SK-MEL-5 (cell line): ENCODE results near the gene KDM6B. TPM values are rescaled to one million over a fixed set of nuclear protein-coding genes. Genes with fewer than 3 reads are reported as not detected.
"Not testable (repeated sequence)": the region's sequence is repeated elsewhere in the genome, so short reads cannot be mapped to it uniquely, and the experiment has no call there.

ENCODE experiments used
- DNase-seq: peaks from one replicate; pipeline ENCODE4 v3.0.0-alpha.2; 2016; ENCODE audit warnings: low read depth, low spot score
- in situ Hi-C: cut with HindIII; loops from 2 replicates; pipeline ENCODE4 v1.10.0; 2016; ENCODE audit warnings: low sequenced_read_pairs, high pct_unique_total_duplicates, low pct_unique_long_range_greater_than_20kb
- polyA plus RNA-seq, 2 experiments: library from polyadenylated mRNA; depleted of rRNA; stranded (reverse); fragments of >200 nt; gene quantifications; 2 replicates each; pipeline ENCODE4 v1.2.3, GENCODE V29; 2015
- total RNA-seq: library from RNA; depleted of rRNA; stranded (reverse); fragments of >200 nt; shearing (Covaris generic); gene quantifications from 2 replicates; pipeline ENCODE4 v1.2.3, GENCODE V29; 2014; rRNA removed

The KDM6B gene
- 1.6 and 2.4 TPM in 2 replicates for total RNA-seq
- polyA plus RNA-seq (2015; cell fraction: cytosol; rRNA removed) = 12.0 and 18.1 TPM in 2 replicates
- 18.7 and 19.8 TPM in 2 replicates for polyA plus RNA-seq (2015; cell fraction: nucleus; rRNA removed)

DNA sequence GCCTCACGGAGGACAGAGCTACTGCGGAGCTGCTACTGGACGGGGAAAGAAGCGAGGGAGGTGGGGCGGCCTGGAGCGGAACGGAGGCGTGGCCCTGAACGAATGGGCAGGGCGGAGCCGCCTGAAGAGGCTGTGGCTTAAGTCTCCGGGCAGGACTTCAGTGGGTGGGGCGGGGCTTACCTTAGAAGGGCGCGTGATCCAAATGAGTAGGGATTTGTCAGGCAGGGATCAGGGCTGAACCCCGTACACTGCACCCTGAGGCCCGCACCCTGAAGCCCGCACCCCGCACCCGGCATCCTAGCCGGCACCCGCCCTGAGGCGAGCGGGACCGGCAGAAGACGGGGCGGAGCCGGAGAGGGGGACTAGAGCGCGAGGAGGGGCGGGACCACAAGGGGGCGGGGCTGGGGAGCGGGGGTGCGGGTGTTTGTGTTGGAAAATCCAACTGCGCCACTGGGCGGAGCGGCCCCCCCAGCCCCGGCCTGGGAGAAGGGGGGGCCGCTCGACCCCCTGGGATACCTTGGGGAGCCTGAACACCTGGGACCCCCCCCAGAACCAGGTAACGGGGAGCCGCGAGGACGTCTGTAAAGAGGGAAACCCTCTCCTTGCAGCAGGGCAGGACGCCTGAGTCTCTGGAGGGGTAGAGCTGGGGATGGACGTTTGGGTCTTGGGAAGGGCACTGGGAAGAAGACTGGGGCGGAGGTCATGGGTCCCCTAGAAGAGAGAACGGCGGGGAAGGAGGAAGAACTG is at the start of gene KDM6B:
Gene KDM6B (plus strand): TSS at position 423 of the 747 bp plus-strand sequence. CDS start 11,338 bp downstream, outside the sequence.
- peak; percentile 92 for DNase-seq
- in situ Hi-C loops = no loop called here

DNA sequence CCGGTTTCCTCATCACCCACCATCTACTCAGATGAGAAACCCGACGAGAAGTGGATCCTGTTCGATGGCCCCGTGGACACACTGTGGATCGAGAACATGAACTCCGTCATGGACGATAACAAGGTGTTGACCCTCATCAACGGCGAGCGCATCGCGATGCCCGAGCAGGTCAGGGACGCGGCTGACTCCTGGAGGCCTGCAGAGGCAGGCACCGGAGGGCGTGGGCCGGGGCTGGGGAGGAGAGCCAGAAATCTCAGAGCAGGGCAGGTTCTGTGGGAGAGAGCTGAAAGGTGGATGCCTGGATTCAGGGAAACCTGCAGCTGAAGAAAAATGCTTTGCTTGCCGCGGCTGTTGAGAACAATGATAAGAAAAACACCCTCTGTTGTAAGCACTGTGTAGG is 47.2 kb upstream of the KDM6B start:
- in situ Hi-C loops = no loop called here
- DNase-seq = no peak

- in situ Hi-C loops = no loop called here
- no peak for DNase-seq
Measured at GRCh38 chr17:7789131-7789530, 44.9 kb upstream of the KDM6B start.

DNA sequence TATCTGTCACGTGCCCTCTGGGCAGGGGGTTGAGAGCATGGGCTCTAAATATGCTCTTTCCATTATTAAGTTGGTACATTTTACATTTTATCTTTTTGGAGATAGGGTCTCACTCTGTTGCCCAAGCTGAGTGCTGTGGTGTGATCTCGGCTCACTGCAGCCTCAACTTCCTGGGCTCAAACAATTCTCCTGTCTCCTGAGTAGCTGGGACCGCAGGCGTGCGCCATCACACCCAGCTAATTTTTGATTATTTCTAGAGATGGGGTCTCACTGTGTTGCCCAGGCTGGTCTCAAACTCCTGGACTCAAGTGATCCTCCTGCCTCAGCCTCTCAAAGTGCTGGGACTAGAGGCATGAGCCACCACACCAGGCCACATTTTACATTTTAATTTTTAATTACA is 43.9 kb upstream of the KDM6B start:
- DNase-seq = no peak
- in situ Hi-C loops = no loop called here

DNA sequence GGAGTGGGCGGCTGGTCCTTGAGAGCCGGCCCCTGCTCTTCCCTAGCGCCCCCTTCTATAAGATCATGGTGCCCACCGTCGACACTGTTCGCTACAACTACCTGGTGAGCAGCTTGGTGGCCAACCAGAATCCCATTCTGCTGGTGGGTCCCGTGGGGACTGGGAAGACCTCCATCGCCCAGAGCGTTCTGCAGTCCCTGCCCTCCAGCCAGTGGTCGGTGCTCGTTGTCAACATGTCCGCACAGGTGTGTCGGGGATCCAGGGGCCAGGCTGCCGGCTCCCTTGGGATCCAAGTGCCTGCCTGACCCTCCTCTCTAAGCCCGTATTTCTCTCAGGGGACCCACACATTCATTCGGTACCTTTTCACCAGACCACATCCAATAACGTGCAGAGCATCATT is 41.4 kb upstream of the KDM6B start:
- DNase-seq = no peak
- in situ Hi-C loops = no loop called here

DNA sequence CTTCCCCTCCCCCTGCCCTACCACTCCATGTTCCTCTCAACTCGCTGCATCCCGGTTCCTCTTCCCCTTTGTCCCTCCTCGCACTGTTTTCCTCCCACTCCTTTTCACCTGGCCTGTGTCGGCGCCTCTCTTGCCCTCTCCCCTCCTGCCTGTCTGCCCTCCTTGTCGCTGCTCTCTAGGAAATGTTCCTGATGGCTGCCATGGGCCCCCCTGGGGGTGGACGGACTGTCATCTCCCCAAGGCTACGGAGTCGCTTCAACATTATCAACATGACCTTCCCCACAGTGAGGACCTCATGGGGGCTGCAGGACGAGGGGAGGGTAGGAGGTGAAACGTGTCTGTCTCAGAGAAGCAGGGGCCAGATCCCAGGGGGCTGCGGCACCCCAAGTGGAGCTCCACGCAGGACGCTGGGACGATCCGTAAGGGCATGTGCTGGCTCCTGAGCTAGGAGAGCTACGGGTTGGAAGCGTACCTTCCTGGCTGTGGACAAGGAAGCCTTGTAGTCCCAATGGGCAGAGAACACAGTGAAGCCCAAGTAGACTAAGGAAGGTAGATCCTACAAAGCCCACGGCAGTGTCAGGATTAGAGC is 39.8 kb upstream of the KDM6B start:
- in situ Hi-C loops = no loop called here
- no peak for DNase-seq

DNA sequence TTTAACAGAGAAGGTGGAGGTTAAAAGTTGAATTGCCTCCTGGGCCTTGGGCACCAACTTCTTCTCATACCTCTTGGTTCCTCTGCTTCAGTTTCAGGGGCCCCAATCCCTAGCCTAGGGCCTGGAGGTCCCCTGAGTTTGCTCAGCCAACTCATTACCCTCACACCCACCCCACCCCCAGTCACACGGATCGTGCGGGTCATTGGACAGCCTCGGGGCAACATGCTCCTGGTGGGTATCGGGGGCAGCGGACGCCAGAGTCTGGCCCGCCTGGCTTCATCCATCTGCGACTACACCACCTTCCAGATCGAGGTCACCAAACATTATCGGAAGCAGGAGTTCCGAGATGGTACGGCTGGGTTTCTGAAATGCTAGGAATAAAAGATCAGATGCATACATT is 36.0 kb upstream of the KDM6B start:
- DNase-seq = no peak
- in situ Hi-C loops = no loop called here

DNA sequence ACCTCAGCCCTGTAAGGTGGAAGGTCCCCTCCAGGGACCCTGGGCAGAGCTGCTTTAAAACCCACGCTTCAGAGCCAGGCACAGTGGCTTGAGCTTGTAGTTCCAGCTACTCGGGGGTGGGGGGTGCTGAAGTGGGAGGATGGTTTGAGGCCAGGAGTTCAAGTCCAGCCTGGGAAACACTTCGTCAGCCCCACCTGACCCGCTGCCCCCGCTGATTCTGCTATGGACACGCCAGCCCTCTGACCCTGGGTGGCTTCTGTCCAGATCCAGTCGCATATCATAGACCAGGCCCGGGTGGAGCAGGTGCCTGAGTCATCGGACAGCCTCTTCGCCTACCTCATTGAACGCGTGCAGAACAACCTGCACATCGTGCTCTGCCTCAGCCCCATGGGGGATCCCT is 35.2 kb upstream of the KDM6B start:
- no peak for DNase-seq
- in situ Hi-C loops = no loop called here

- in situ Hi-C loops = no loop called here
- DNase-seq = no peak
Measured at GRCh38 chr17:7803981-7804380, 30.0 kb upstream of the KDM6B start.

- in situ Hi-C loops = no loop called here
Measured at GRCh38 chr17:7806587-7806986, 27.4 kb upstream of the KDM6B start.

DNA sequence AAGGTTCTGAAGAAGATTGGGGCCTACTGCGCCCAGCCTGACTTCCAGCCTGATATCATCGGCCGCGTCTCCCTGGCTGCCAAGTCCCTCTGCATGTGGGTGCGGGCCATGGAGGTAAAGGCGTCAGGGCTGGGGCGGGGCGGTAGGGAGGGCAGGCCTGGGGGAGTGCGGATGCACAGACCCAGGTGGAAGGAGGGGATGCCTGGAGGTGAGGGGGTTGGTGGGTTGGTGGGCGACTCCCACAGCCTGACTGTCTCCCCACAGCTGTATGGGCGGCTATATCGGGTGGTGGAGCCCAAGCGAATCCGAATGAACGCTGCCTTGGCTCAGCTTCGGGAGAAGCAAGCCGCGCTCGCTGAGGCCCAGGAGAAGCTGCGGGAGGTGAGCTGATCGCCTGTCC is 26.8 kb upstream of the KDM6B start:
- in situ Hi-C loops = no loop called here
- DNase-seq = no peak

More at GRCh38 chr17:7806587-7806986, 27.4 kb upstream of the KDM6B start:
- no peak for DNase-seq

DNA sequence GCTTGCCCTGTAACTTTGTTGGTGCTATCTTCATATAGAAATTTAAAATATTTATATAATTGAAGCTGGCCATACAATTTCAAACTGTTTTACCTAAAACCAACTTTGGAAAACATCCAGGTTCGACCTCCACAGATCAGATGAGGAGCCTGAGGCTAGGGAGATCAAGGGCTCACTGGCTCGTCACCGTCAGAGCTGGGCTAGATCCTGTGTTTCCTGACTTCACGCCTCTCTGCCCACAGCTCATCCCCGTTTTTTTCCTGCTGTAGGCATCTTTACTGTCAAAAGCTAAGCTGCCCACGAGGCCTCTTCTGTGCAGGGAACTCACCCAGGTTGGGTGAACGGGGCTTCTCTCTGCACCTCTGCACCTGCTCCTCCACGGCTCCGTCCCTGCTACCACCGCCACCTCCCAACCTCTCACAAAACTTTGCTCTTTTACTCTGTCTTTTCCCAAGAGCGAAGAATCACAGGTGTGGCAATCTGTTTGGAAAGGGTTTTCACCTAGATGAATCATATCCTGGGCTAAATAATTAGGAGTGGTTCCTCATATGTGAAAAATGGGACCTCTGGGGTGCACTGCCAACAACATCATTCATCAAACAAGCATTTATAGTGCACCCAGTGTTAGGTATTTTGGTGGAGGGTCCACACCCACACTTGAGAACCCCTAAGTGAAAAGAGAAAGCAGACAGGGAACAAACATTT is 24.8 kb upstream of the KDM6B start:
- DNase-seq = no peak
- in situ Hi-C loops = no loop called here

- DNase-seq, in situ Hi-C loops: not testable (repeated sequence)
Measured at GRCh38 chr17:7809791-7810343, 24.1 kb upstream of the KDM6B start.

GRCh38 chr17:7811251-7811650 is 22.8 kb upstream of the KDM6B start:
- no peak for DNase-seq

DNA sequence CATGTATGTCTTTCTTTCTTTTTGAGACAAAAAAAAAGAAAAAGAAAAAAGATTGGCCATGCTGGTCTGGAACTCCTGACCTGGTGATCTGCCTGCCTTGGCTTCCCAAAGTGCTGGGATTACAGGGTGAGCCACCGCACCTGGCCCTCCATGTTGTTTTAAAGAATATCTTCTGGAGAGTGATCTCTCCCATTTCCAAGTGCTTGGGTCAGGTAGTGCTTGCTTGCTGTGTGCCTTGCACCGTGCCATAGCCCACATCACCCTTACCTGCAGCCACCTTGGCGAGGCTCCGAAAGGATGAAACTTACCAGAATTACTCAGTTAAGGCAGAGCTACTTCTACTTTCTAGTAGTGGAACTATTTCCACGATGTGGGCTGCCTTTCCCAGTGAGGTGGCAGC is 19.0 kb upstream of the KDM6B start:
- in situ Hi-C loops = no loop called here
- no peak for DNase-seq

More at GRCh38 chr17:7811251-7811650, 22.8 kb upstream of the KDM6B start:
- in situ Hi-C loops = no loop called here

- no peak for DNase-seq
- in situ Hi-C loops = no loop called here
Measured at GRCh38 chr17:7816926-7817642, 16.9 kb upstream of the KDM6B start.

GRCh38 chr17:7817643-7817964 is 16.4 kb upstream of the KDM6B start:
- DNase-seq = no peak
- in situ Hi-C loops = no loop called here

DNA sequence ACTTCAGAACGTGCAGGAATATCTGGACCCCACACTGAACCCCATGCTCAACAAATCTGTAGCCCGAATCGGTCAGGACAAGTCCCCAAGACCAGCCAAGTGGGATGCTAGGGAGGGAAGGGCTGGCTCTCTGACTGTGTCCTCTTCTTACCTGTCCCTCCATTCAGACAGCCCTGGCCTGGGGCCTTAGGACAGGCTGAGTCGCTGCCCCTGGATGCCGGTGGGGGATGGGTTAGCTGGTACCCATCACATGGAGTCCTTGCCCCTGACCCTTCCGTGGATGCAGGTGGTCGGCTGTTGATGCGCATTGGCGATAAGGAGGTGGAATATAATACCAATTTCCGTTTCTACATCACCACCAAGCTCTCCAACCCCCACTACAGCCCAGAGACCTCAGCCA is 16.0 kb upstream of the KDM6B start:
- in situ Hi-C loops = no loop called here
- no peak for DNase-seq
